ENCODE results near the gene USHBP1. TPM values are rescaled to one million over a fixed set of nuclear protein-coding genes. Genes with fewer than 3 reads are reported as not detected.

USHBP1 gene
- total RNA-seq, 1 experiment from 2014 or later: not detected

DNA sequence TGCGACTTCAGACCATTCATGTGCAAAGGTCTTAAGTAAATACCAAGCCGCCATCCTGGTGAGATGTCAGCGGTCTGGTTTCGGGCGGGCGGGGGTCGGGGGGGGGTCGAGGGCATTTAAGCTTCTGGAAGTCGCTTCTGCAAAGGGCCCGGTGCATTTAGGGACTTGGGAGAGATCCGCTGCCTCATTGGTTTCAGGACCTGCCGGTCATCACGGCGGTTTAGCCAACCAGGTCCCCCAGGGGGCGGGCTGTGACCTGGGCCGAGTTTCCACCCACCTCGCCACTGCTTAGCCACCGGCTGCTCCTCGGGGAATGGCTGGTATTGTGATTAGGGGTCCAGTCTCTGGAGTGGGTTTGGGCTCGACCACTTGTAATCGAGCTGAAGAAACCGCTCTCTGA is 24.9 kb upstream of the USHBP1 start:
- in situ Hi-C loops (cut with HindIII; ENCODE audit: low pct_unique_long_range_greater_than_20kb, low sequenced_read_pairs): no loop called here
- H3K4me1 ChIP-seq (ENCODE audit: control insufficient read depth, insufficient read depth, low read length): peaks cover 3% of the 10 kb centered on the region; the same call in 1 of the 2 replicates
- no peaks in the 10 kb centered on the region for H3K9me3 ChIP-seq (ENCODE audit: control insufficient read depth, insufficient read depth, low read depth, low read length)
- DNase-seq (ENCODE audit: low read depth, low spot score) (no peak), ATAC-seq (0 out of 2 replicates have a peak, but pooled peaks have one; percentile 47)
- CTCF ChIA-PET: interaction anchor here (0.5 kb wide), 1 partner anchor 15 kb away, joined by 5 read pairs; no protein-coding TSS in a partner anchor
- no peaks in the 10 kb centered on the region for H3K27me3 ChIP-seq (ENCODE audit: control insufficient read depth, insufficient read depth, low read length)
- no peak overlapping the region for H3K4me3 ChIP-seq (ENCODE audit: low read depth in 2 of 2, low read length in 2 of 2)
- intact Hi-C loops (cut with micrococcal nuclease; ENCODE audit: unreplicated experiment): loop anchor here (10.0 kb wide), 1 partner anchor 65 kb away; the partner anchor contains the start of gene OCEL1
- BruUV-seq (replicated peaks): no TSS peak
- H3K27ac ChIP-seq (ENCODE audit: low read length): no peak overlapping the region
- TF ChIP-seq, protein P1, sequence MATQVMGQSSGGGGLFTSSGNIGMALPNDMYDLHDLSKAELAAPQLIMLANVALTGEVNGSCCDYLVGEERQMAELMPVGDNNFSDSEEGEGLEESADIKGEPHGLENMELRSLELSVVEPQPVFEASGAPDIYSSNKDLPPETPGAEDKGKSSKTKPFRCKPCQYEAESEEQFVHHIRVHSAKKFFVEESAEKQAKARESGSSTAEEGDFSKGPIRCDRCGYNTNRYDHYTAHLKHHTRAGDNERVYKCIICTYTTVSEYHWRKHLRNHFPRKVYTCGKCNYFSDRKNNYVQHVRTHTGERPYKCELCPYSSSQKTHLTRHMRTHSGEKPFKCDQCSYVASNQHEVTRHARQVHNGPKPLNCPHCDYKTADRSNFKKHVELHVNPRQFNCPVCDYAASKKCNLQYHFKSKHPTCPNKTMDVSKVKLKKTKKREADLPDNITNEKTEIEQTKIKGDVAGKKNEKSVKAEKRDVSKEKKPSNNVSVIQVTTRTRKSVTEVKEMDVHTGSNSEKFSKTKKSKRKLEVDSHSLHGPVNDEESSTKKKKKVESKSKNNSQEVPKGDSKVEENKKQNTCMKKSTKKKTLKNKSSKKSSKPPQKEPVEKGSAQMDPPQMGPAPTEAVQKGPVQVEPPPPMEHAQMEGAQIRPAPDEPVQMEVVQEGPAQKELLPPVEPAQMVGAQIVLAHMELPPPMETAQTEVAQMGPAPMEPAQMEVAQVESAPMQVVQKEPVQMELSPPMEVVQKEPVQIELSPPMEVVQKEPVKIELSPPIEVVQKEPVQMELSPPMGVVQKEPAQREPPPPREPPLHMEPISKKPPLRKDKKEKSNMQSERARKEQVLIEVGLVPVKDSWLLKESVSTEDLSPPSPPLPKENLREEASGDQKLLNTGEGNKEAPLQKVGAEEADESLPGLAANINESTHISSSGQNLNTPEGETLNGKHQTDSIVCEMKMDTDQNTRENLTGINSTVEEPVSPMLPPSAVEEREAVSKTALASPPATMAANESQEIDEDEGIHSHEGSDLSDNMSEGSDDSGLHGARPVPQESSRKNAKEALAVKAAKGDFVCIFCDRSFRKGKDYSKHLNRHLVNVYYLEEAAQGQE (IDR thresholded peaks at IDR 0.05; ENCODE audit: insufficient read depth in 1 of 2, low read depth in 2 of 2, low read length in 1 of 2): no peak
- no peaks in the 10 kb centered on the region for H3K36me3 ChIP-seq (ENCODE audit: control insufficient read depth, insufficient read depth, low read length)
- POLR2A ChIA-PET: no interaction called here

DNA sequence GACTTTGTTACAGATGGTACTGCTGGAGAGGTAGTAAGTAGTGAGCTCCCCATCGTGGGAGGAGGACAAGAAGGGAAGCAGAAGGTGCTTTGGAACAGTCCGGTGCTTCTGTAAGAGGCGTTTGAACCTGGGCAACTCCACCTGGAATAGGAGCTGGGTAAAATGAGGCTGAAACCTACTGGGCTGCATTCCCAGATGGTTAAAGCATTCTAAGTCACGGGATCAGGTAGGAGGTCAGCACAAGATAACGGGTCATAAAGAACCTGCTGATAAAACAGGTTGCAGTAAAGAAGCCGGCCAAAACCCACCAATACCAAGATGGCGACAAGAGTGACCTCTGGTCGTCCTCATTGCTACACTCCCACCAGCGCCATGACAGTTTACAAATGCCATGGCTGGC is 22.2 kb upstream of the USHBP1 start:
- ChIA-PET CTCF (interaction anchor here (0.5 kb wide), 1 partner anchor 10 kb away, joined by 7 read pairs; no protein-coding TSS in a partner anchor), POLR2A (no interaction called here)
- Histone ChIP-seq H3K4me1 (ENCODE audit: control insufficient read depth, insufficient read depth, low read length) (peaks cover 3% of the 10 kb centered on the region; the same call in 1 of the 2 replicates), H3K27me3 (ENCODE audit: control insufficient read depth, insufficient read depth, low read length) (no peaks in the 10 kb centered on the region), H3K36me3 (ENCODE audit: control insufficient read depth, insufficient read depth, low read length) (no peaks in the 10 kb centered on the region), H3K27ac (ENCODE audit: low read length) (no peak overlapping the region), H3K4me3 (ENCODE audit: low read depth in 2 of 2, low read length in 2 of 2) (no peak overlapping the region), H3K9me3 (ENCODE audit: control insufficient read depth, insufficient read depth, low read depth, low read length) (no peaks in the 10 kb centered on the region)
- no peak for TF ChIP-seq SIN3A (IDR thresholded peaks at IDR 0.05; ENCODE audit: borderline replicate concordance, insufficient read depth, low read depth, low read length)
- no TSS peak for BruUV-seq (replicated peaks)
- ATAC-seq (no peak), DNase-seq (ENCODE audit: low read depth, low spot score) (no peak)
- in situ Hi-C loops (cut with HindIII; ENCODE audit: low pct_unique_long_range_greater_than_20kb, low sequenced_read_pairs): no loop called here
- intact Hi-C loops (cut with micrococcal nuclease; ENCODE audit: unreplicated experiment): loop anchor here (10.0 kb wide), 1 partner anchor 62 kb away; the partner anchor contains the start of gene OCEL1

DNA sequence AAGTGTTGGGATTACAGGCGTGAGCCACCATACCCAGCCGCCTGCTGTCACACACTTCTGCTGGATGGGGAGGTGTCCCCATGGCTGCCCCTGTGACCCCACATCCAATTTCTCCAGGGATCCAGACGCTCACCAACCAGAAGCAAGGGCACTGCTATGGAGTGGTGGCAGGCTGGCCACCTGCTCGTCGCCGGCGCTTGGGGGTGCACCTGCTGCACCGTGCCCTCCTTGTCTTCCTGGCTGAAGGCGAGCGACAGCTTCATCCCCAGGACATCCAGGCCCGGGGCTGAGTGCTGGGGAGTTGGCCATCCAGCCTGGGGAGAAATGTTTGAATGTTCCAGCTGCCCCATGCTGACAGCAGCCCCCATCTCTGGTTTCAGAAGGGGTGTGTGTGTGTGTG is 21.7 kb upstream of the USHBP1 start:
- Histone ChIP-seq H3K27me3 (ENCODE audit: control insufficient read depth, insufficient read depth, low read length) (no peaks in the 10 kb centered on the region), H3K4me1 (ENCODE audit: control insufficient read depth, insufficient read depth, low read length) (peaks cover 3% of the 10 kb centered on the region; the same call in 1 of the 2 replicates), H3K36me3 (ENCODE audit: control insufficient read depth, insufficient read depth, low read length) (no peaks in the 10 kb centered on the region), H3K9me3 (ENCODE audit: control insufficient read depth, insufficient read depth, low read depth, low read length) (no peaks in the 10 kb centered on the region), H3K4me3 (ENCODE audit: low read depth in 2 of 2, low read length in 2 of 2) (no peak overlapping the region), H3K27ac (ENCODE audit: low read length) (no peak overlapping the region)
- in situ Hi-C loops (cut with HindIII; ENCODE audit: low pct_unique_long_range_greater_than_20kb, low sequenced_read_pairs): no loop called here
- ATAC-seq: no peak
- intact Hi-C loops (cut with micrococcal nuclease; ENCODE audit: unreplicated experiment): loop anchor here (10.0 kb wide), 1 partner anchor 61 kb away; the partner anchor contains the start of gene OCEL1
- TF ChIP-seq TCF7L2 (IDR thresholded peaks at IDR 0.05; ENCODE audit: low read depth, low read length): no peak
- no peak for TF ChIP-seq SIN3A (IDR thresholded peaks at IDR 0.05; ENCODE audit: borderline replicate concordance, insufficient read depth, low read depth, low read length)
- TF ChIP-seq, protein P2, sequence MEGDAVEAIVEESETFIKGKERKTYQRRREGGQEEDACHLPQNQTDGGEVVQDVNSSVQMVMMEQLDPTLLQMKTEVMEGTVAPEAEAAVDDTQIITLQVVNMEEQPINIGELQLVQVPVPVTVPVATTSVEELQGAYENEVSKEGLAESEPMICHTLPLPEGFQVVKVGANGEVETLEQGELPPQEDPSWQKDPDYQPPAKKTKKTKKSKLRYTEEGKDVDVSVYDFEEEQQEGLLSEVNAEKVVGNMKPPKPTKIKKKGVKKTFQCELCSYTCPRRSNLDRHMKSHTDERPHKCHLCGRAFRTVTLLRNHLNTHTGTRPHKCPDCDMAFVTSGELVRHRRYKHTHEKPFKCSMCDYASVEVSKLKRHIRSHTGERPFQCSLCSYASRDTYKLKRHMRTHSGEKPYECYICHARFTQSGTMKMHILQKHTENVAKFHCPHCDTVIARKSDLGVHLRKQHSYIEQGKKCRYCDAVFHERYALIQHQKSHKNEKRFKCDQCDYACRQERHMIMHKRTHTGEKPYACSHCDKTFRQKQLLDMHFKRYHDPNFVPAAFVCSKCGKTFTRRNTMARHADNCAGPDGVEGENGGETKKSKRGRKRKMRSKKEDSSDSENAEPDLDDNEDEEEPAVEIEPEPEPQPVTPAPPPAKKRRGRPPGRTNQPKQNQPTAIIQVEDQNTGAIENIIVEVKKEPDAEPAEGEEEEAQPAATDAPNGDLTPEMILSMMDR (IDR thresholded peaks at IDR 0.05): no peak
- TF ChIP-seq, protein P1 (IDR thresholded peaks at IDR 0.05; ENCODE audit: insufficient read depth in 1 of 2, low read depth in 2 of 2, low read length in 1 of 2): no peak
- TF ChIP-seq POLR2AphosphoS5 (IDR thresholded peaks at IDR 0.05; ENCODE audit: low read depth, low read length): no peak
- DNase-seq (ENCODE audit: low read depth, low spot score): no peak
- no TSS peak for BruUV-seq (replicated peaks)
- CTCF ChIA-PET: no interaction called here
- POLR2A ChIA-PET: no interaction called here
